SK-N-MC (cell line): ENCODE data around the gene PMM1.

Experiments
- EZH2 ChIP-seq: fragments of 200-600 bp; sonication (generic); IDR thresholded peaks from one replicate; pipeline ENCODE4 v1.6.1; 2017; ENCODE audit warnings: antibody characterized with exemption
- FOXP2 ChIP-seq: optimal IDR thresholded peaks from 2 replicates; pipeline ENCODE3; 2011; ENCODE audit warnings: mild to moderate bottlenecking, moderate library complexity; ENCODE audit not compliant: insufficient read depth; ENCODE audit errors: extremely low read length, control extremely low read depth
- POLR2AphosphoS5 ChIP-seq: IDR thresholded peaks from 2 replicates; pipeline ENCODE4 v1.6.1; 2012; ENCODE audit warnings: mild to moderate bottlenecking, low read depth, low read length, borderline replicate concordance

DNA sequence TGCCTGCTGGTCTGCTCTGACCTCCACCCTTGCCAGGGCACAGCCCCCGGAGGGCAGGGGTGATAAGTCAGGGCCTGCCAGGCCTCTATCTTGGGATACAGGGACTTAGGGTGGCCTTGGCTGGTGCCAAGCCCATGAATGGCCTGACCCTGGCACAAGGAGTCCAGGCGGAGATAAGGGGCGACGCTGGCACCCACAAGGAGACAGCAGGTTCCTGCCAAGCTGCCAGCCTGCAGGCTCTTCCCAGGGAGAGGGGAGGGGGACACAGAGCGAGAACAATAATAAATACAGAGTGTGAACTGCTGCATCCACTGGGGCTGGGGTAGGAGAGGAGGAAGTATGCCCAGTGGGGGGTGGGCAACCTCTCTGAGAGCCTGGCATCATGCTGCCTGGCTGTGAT is 27.9 kb downstream of the PMM1 start:
- TF ChIP-seq POLR2AphosphoS5 (no peak), EZH2 (no peak), FOXP2 (no peak)
